DOHH2 (cell line): Measurements from ENCODE around the gene DGKB.

ENCODE experiments used
- H3F3A ChIP-seq: fragments of 200-600 bp; sonication (generic), shearing (Covaris generic); 2 replicates; pipeline ENCODE4 v1.6.0; 2016; ENCODE audit warnings: antibody characterized with exemption, mild to moderate bottlenecking; ENCODE audit not compliant: control insufficient read depth, insufficient read depth
- H3K27ac ChIP-seq: fragments of 200-600 bp; sonication (generic); 2 replicates; pipeline ENCODE4 v1.5.1; 2014; ENCODE audit warnings: low read depth, mild to moderate bottlenecking, low read length, moderate library complexity
- H3K27me3 ChIP-seq: fragments of 200-600 bp; sonication (generic); 2 replicates; pipeline ENCODE4 v1.6.1; 2014; ENCODE audit warnings: mild to moderate bottlenecking, low read length, mixed read lengths; ENCODE audit not compliant: control insufficient read depth
- H3K36me3 ChIP-seq: fragments of 200-600 bp; sonication (generic); 2 replicates; pipeline ENCODE4 v1.6.1; 2014; ENCODE audit warnings: mild to moderate bottlenecking, low read length, moderate library complexity, mixed read lengths; ENCODE audit not compliant: control insufficient read depth
- H3K4me1 ChIP-seq: fragments of 200-600 bp; sonication (generic); 2 replicates; pipeline ENCODE4 v1.6.1; 2014; ENCODE audit warnings: mild to moderate bottlenecking, low read length, mixed read lengths; ENCODE audit not compliant: control insufficient read depth
- H3K4me2 ChIP-seq: fragments of 200-600 bp; sonication (generic); 2 replicates; pipeline ENCODE4 v1.6.0; 2014; ENCODE audit warnings: mild to moderate bottlenecking, low read length, moderate library complexity
- H3K4me3 ChIP-seq: fragments of 200-600 bp; sonication (generic); 2 replicates; pipeline ENCODE4 v1.5.1; 2014; ENCODE audit warnings: mild to moderate bottlenecking, low read length, mixed read lengths
- H3K79me2 ChIP-seq: fragments of 200-600 bp; sonication (generic); 2 replicates; pipeline ENCODE4 v1.6.1; 2014; ENCODE audit warnings: mild to moderate bottlenecking, low read length, mixed read lengths; ENCODE audit not compliant: control insufficient read depth
- H3K9me2 ChIP-seq: fragments of 200-600 bp; sonication (generic); replicated peaks from 2 replicates; pipeline ENCODE4 v1.6.1; 2014; ENCODE audit warnings: mild to moderate bottlenecking, low read length, mixed read lengths; ENCODE audit not compliant: control insufficient read depth
- H3K9me3 ChIP-seq: fragments of 200-600 bp; sonication (generic); 2 replicates; pipeline ENCODE4 v1.6.1; 2014; ENCODE audit warnings: antibody characterized with exemption, low read length, mixed read lengths; ENCODE audit not compliant: control insufficient read depth, insufficient read depth
- H4K20me1 ChIP-seq: fragments of 200-600 bp; sonication (generic); 2 replicates; pipeline ENCODE4 v1.6.0; 2014; ENCODE audit warnings: low read depth, mild to moderate bottlenecking, antibody characterized with exemption, low read length, moderate library complexity; ENCODE audit not compliant: control insufficient read depth, insufficient read depth
- EZH2phosphoT487 ChIP-seq: fragments of 200-600 bp; sonication (generic); IDR thresholded peaks from 2 replicates; pipeline ENCODE4 v1.6.1; 2017; ENCODE audit warnings: borderline replicate concordance, mild to moderate bottlenecking, antibody characterized with exemption, low read length, moderate library complexity, mixed read lengths
- TF ChIP-seq, protein P1 (sequence below): fragments of 200-600 bp; sonication (generic); IDR thresholded peaks from one replicate; pipeline ENCODE4 v1.5.1; 2014; ENCODE audit warnings: antibody characterized with exemption, mild to moderate bottlenecking, low read depth, low read length; ENCODE audit not compliant: poor library complexity, severe bottlenecking

Gene DGKB

DNA sequence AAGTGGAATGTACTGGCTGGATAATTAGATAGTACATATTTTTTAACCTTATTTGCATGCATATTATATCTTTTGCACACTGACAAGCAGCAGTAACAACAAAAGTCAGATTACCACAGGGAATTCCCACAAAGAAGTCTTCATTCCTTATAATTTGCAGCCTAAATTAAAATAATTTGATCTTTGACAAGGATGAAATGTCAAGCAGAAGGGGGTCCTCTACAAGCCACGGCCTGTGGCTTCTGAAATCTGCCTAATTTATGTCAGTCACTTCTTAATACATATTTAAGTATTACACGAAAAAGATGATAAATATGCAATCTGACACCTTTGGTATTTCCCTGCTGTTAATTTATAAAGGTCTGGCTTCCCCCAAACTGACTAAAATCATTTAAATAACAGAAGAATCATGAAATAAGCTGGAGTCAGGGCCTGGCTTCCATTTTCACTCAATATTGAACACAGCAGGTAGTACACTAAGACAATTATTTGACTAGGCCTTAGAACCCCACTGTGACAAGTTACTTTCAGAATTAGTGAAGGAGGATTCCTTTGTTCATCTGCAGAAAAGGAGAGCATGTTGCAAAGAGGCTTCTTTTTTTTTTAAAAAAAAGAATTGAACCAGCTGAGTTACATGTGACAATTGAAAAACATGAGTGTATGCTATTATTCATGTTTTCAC is 562.0 kb downstream of the DGKB start:
- no peaks in the 10 kb centered on the region for H3K9me2 ChIP-seq
- no peaks in the 10 kb centered on the region for H3K36me3 ChIP-seq
- no peak overlapping the region for H3K4me3 ChIP-seq
- H3K79me2 ChIP-seq: no peaks in the 10 kb centered on the region
- no peaks in the 10 kb centered on the region for H3K9me3 ChIP-seq
- no peak for TF ChIP-seq EZH2phosphoT487
- TF ChIP-seq, protein P1, sequence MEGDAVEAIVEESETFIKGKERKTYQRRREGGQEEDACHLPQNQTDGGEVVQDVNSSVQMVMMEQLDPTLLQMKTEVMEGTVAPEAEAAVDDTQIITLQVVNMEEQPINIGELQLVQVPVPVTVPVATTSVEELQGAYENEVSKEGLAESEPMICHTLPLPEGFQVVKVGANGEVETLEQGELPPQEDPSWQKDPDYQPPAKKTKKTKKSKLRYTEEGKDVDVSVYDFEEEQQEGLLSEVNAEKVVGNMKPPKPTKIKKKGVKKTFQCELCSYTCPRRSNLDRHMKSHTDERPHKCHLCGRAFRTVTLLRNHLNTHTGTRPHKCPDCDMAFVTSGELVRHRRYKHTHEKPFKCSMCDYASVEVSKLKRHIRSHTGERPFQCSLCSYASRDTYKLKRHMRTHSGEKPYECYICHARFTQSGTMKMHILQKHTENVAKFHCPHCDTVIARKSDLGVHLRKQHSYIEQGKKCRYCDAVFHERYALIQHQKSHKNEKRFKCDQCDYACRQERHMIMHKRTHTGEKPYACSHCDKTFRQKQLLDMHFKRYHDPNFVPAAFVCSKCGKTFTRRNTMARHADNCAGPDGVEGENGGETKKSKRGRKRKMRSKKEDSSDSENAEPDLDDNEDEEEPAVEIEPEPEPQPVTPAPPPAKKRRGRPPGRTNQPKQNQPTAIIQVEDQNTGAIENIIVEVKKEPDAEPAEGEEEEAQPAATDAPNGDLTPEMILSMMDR: no peak
- H4K20me1 ChIP-seq: no peaks in the 10 kb centered on the region
- H3F3A ChIP-seq: no peaks in the 10 kb centered on the region
- H3K4me1 ChIP-seq: no peaks in the 10 kb centered on the region
- H3K27me3 ChIP-seq: no peaks in the 10 kb centered on the region
- H3K4me2 ChIP-seq: no peak overlapping the region
- no peak overlapping the region for H3K27ac ChIP-seq

DNA sequence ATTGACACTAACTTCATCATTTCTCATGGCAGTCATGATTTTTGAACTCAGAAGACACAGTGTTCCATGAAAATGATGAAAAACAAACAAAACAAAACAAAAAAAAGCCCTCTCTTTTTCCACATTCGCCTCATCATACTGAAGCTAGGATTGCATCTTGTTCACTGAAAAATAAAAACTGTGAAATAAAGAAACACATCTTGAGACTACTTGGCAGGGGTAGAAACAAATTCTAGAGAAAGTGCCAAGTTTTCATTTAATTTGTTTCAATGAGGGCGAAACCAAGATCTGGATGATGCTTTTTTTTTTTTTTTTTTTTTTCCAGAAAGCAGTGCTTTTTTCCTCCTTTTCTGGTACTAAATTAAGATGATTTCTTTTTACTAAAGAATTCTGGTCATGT is 562.7 kb downstream of the DGKB start:
- Histone ChIP-seq H3K27me3 (no peaks in the 10 kb centered on the region), H3K4me1 (no peaks in the 10 kb centered on the region), H3K36me3 (no peaks in the 10 kb centered on the region), H3K79me2 (no peaks in the 10 kb centered on the region), H4K20me1 (no peaks in the 10 kb centered on the region), H3K4me3 (no peak overlapping the region), H3K4me2 (no peak overlapping the region), H3F3A (no peaks in the 10 kb centered on the region), H3K27ac (no peak overlapping the region), H3K9me2 (no peaks in the 10 kb centered on the region), H3K9me3 (no peaks in the 10 kb centered on the region)
- no peak for TF ChIP-seq EZH2phosphoT487
- TF ChIP-seq, protein P1: no peak

DNA sequence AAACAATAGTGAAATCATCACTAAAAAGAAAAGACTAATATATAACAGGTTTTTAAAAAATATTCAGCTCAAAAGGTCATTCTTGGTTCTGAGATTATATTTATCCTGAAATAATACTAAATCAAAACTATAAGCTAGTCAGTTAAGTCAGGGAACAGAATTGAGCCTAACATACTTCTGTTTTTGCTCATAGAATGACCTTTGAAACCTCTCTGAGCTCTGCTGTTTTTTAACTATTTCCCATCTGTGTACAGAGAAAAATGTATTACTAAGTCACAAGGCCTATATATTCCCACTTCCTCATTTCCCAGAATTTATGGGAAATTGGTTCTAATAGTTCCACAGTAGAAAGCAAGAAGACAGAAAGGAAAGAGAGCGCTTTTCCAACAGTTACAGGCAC is 566.3 kb downstream of the DGKB start:
- Histone ChIP-seq H3K36me3 (no peaks in the 10 kb centered on the region), H3K4me1 (no peaks in the 10 kb centered on the region), H4K20me1 (no peaks in the 10 kb centered on the region), H3K27me3 (no peaks in the 10 kb centered on the region), H3F3A (no peaks in the 10 kb centered on the region), H3K9me3 (no peaks in the 10 kb centered on the region), H3K9me2 (no peaks in the 10 kb centered on the region), H3K27ac (no peak overlapping the region), H3K79me2 (no peaks in the 10 kb centered on the region), H3K4me3 (no peak overlapping the region), H3K4me2 (no peak overlapping the region)
- TF ChIP-seq EZH2phosphoT487: no peak
- TF ChIP-seq, protein P1: no peak
